ENCODE data around the gene ZBTB18. TPM values are rescaled to one million over a fixed set of nuclear protein-coding genes. Genes with fewer than 3 reads are reported as not detected.

ZBTB18 gene
- total RNA-seq, 1 experiment from 2014 or later, result 29.4 TPM

Other genes starting within 250 kb of the ZBTB18 start
- 17.0 and 35.8 TPM in 2 replicates for gene AKT3, start 201.0 kb upstream of the ZBTB18 start, total RNA-seq (2014; rRNA removed; shearing (Covaris generic))